ENCODE data around the gene MRPL28. TPM values are rescaled to one million over a fixed set of nuclear protein-coding genes. Genes with fewer than 3 reads are reported as not detected.

Gene MRPL28
- total and polyA plus RNA-seq, 2 donors (not counting 3 experiments of a cell fraction or from before 2014, with no cell fraction given), result 104 to 180 TPM

DNA sequence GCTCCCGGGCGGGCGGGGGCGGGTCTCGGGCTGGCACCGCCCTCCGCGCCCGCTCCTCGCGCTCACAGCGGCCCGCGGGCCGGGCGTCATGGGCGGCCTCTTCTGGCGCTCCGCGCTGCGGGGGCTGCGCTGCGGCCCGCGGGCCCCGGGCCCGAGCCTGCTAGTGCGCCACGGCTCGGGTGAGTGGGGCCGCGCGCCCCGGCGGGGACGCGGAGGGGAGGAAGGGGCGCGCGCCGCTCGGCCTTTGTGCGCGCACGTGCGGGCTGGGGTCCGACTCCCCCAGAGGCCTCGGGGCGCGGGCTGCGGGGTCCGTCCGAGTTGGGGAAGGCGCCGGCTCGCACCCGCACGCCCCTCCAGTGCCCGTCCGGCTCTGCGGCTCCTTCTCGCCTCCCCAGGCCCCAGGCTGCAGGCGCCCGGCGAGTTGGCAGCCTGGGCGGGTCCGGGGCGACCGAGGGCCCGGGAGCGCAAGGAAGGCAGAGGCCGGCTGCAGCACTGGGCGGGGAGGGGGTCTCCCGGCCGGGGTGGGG is 26.9 kb upstream of the MRPL28 start, which contains the start of gene NME4:
Gene NME4 (plus strand): TSS at position 65 of the 527 bp plus-strand sequence. CDS start 24 bp downstream, at position 89.
- DNase-seq (ENCODE audit: low read depth, low spot score), result peak; percentile 19
- POLR2A ChIA-PET, result no interaction called here
- Histone ChIP-seq H3K9ac (replicated peaks; ENCODE audit: extremely low read depth, insufficient read depth, low read length) (peak within 1 kb of the TSS; percentile 71), H3K9me3 (replicated peaks; ENCODE audit: control insufficient read depth, insufficient read depth, low read length) (no peaks in the 10 kb centered on the region), H4K20me1 (replicated peaks; ENCODE audit: control insufficient read depth, extremely low read depth, insufficient read depth, low read length) (no peaks in the 10 kb centered on the region), H3K4me2 (ENCODE audit: insufficient read depth, low read length) (peak within 1 kb of the TSS; percentile 67), H3K27me3 (ENCODE audit: control insufficient read depth in 2 of 2, insufficient read depth in 2 of 2, low read length in 2 of 2) (no peaks in the 10 kb centered on the region), H3K4me1 (ENCODE audit: control insufficient read depth, extremely low read depth, insufficient read depth, low read length) (peaks cover 10% of the 10 kb centered on the region), H3K36me3 (ENCODE audit: control insufficient read depth in 2 of 2, extremely low read depth in 1 of 2, insufficient read depth in 2 of 2, low read length in 2 of 2) (peaks cover 0 to 7% of the 10 kb centered on the region in 2 experiments), H3K4me3 (replicated peaks in 1 of 3; ENCODE audit: insufficient read depth in 1 of 3, low read depth in 1 of 3, low read length in 3 of 3) (peak within 1 kb of the TSS; percentile 36 to 72 (median 57)), H3K79me2 (ENCODE audit: control insufficient read depth, insufficient read depth, low read length) (peaks cover 5% of the 10 kb centered on the region), H3K9me1 (replicated peaks; ENCODE audit: control insufficient read depth, extremely low read depth, insufficient read depth, low read length) (no peaks in the 10 kb centered on the region), H3K27ac (ENCODE audit: insufficient read depth, low read depth, low read length) (peak within 1 kb of the TSS; percentile 46), H2AFZ (ENCODE audit: low read depth, low read length) (peak within 1 kb of the TSS; percentile 77)
- BruUV-seq (replicated peaks), result no TSS peak
- TF ChIP-seq MAX (IDR thresholded peaks at IDR 0.05; ENCODE audit: insufficient read depth, insufficient read length) (no peak), JUN (IDR thresholded peaks at IDR 0.05; ENCODE audit: borderline replicate concordance, insufficient read depth, insufficient read length, low read depth) (no peak), EZH2 (IDR thresholded peaks at IDR 0.05; ENCODE audit: borderline replicate concordance, low read depth, low read length, severe bottlenecking) (no peak), POLR2A (IDR thresholded peaks at IDR 0.05; ENCODE audit: low read depth, low read length) (peak; percentile 40), MYC (IDR thresholded peaks at IDR 0.05; ENCODE audit: low read depth, low read length) (no peak), POLR2AphosphoS5 (IDR thresholded peaks at IDR 0.05; ENCODE audit: insufficient read depth, low read depth, low read length) (peak; percentile 71)
- CTCF ChIA-PET, result interaction anchor here (0.8 to 1.3 kb wide), 3 partner anchors 15 to 82 kb away, joined by 3 to 8 read pairs (median 3); partner anchors contain the start of genes PGAP6 and RAB11FIP3
- intact Hi-C loops (cut with micrococcal nuclease) (loop anchor here (2.0 kb wide), 1 partner anchor 130 kb away; the partner anchor contains the start of gene CAPN15), dilution Hi-C loops (cut with MboI; ENCODE audit: extremely low pct_ligation_motif_present, low sequenced_read_pairs) (no loop called here)
- FAIRE-seq, result peak; percentile 12

DNA sequence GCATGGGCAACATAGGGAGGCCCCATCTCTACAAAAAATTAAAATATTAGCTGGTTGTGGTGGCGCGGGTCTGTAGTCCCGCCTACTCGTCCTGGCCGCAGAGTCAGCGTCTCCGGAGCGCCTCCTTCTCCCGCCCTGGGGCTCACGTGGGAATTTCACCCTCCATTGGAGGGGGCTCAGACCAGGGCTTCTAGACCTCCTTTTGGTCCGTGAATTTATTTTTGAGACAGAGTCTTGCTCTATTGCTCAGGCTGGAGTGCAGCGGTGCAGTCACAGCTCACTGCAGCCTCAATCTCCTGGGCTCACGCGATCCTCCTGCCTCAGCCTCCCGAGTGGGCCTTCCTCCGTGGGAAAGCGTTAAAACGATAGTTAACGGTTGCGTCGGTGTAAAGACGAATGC is 26.3 kb upstream of the MRPL28 start:
- peak overlapping the region; percentile 71 for H3K9ac ChIP-seq (replicated peaks; ENCODE audit: extremely low read depth, insufficient read depth, low read length)
- DNase-seq (ENCODE audit: low read depth, low spot score), result peak; percentile 55
- intact Hi-C loops (cut with micrococcal nuclease) (loop anchor here (1.0 to 2.0 kb wide), 2 partner anchors 12 to 130 kb away; partner anchors contain the start of gene CAPN15), dilution Hi-C loops (cut with MboI; ENCODE audit: extremely low pct_ligation_motif_present, low sequenced_read_pairs) (no loop called here)
- peaks cover 0 to 7% of the 10 kb centered on the region in 2 experiments for H3K36me3 ChIP-seq (ENCODE audit: control insufficient read depth in 2 of 2, extremely low read depth in 1 of 2, insufficient read depth in 2 of 2, low read length in 2 of 2)
- POLR2A ChIA-PET, result interaction anchor here (0.6 kb wide), 1 partner anchor 9 kb away, joined by 3 read pairs; no protein-coding TSS in a partner anchor
- H3K9me1 ChIP-seq (replicated peaks; ENCODE audit: control insufficient read depth, extremely low read depth, insufficient read depth, low read length), result no peaks in the 10 kb centered on the region
- peak overlapping the region; percentile 77 for H2AFZ ChIP-seq (ENCODE audit: low read depth, low read length)
- CTCF ChIA-PET, result interaction anchor here (0.8 kb wide), 2 partner anchors 28 to 101 kb away, joined by 3 read pairs; partner anchors contain the start of gene RAB11FIP3
- H3K4me2 ChIP-seq (ENCODE audit: insufficient read depth, low read length), result peak overlapping the region; percentile 67
- BruUV-seq (replicated peaks), result no TSS peak
- FAIRE-seq, result peak; percentile 71
- no peaks in the 10 kb centered on the region for H3K9me3 ChIP-seq (replicated peaks; ENCODE audit: control insufficient read depth, insufficient read depth, low read length)
- no peak overlapping the region for H3K27ac ChIP-seq (ENCODE audit: insufficient read depth, low read depth, low read length)
- H3K27me3 ChIP-seq (ENCODE audit: control insufficient read depth in 2 of 2, insufficient read depth in 2 of 2, low read length in 2 of 2), result no peaks in the 10 kb centered on the region
- peaks cover 10% of the 10 kb centered on the region for H3K4me1 ChIP-seq (ENCODE audit: control insufficient read depth, extremely low read depth, insufficient read depth, low read length)
- peaks cover 5% of the 10 kb centered on the region for H3K79me2 ChIP-seq (ENCODE audit: control insufficient read depth, insufficient read depth, low read length)
- no peaks in the 10 kb centered on the region for H4K20me1 ChIP-seq (replicated peaks; ENCODE audit: control insufficient read depth, extremely low read depth, insufficient read depth, low read length)
- H3K4me3 ChIP-seq (replicated peaks in 1 of 3; ENCODE audit: insufficient read depth in 1 of 3, low read depth in 1 of 3, low read length in 3 of 3), result peak overlapping the region in 2 of 3 experiments; percentile 57 to 72
- TF ChIP-seq FOS (IDR thresholded peaks at IDR 0.05; ENCODE audit: borderline replicate concordance, insufficient read depth, low read length) (no peak), MAX (IDR thresholded peaks at IDR 0.05; ENCODE audit: insufficient read depth, insufficient read length) (peak; percentile 18)

All from endothelial cell of umbilical vein (primary cell).